ENCODE data around the gene USH2A. TPM values are rescaled to one million over a fixed set of nuclear protein-coding genes. Genes with fewer than 3 reads are reported as not detected.

The USH2A gene
- total RNA-seq, 1 experiment from 2014 or later: not detected

- Histone ChIP-seq H3K4me3 (ENCODE audit: low read depth, low read length, poor library complexity, severe bottlenecking) (no peak overlapping the region), H3K27me3 (replicated peaks; ENCODE audit: insufficient read depth, low read depth, low read length, poor library complexity) (peaks cover 16% of the 10 kb centered on the region), H3K4me1 (ENCODE audit: insufficient read depth, low read length, poor library complexity, severe bottlenecking) (no peaks in the 10 kb centered on the region), H3K27ac (ENCODE audit: low read depth, low read length, poor library complexity, severe bottlenecking) (no peak overlapping the region), H3K36me3 (ENCODE audit: insufficient read depth, low read length, poor library complexity, severe bottlenecking) (no peaks in the 10 kb centered on the region), H3K9me3 (ENCODE audit: low read depth, low read length, poor library complexity, severe bottlenecking) (no peaks in the 10 kb centered on the region)
- DNase-seq (ENCODE audit: low spot score): no peak
- ChIA-PET CTCF (no interaction called here), POLR2A (ENCODE audit: low non-redundant PET) (no interaction called here)
- TF ChIP-seq EZH2 (IDR thresholded peaks at IDR 0.05; ENCODE audit: borderline replicate concordance, low read depth, low read length, poor library complexity, severe bottlenecking) (no peak), CTCF (conservative IDR thresholded peaks at IDR 0.05; ENCODE audit: low read depth, low read length) (no peak)
- no TSS peak for BruUV-seq (replicated peaks)
- intact Hi-C loops (cut with micrococcal nuclease; ENCODE audit: unreplicated experiment): no loop called here
Observed at GRCh38 chr1:215704089-215704860, 719.0 kb downstream of the USH2A start.

GRCh38 chr1:215682232-215682631 lies 741.0 kb downstream of the USH2A start:
- no peak; the same call in 1 of the 2 replicates for TF ChIP-seq CTCF (conservative IDR thresholded peaks at IDR 0.05; ENCODE audit: low read depth, low read length)
- no peak for TF ChIP-seq EZH2 (IDR thresholded peaks at IDR 0.05; ENCODE audit: borderline replicate concordance, low read depth, low read length, poor library complexity, severe bottlenecking)
- Histone ChIP-seq H3K36me3 (ENCODE audit: insufficient read depth, low read length, poor library complexity, severe bottlenecking) (no peaks in the 10 kb centered on the region), H3K9me3 (ENCODE audit: low read depth, low read length, poor library complexity, severe bottlenecking) (no peaks in the 10 kb centered on the region), H3K4me3 (ENCODE audit: low read depth, low read length, poor library complexity, severe bottlenecking) (no peak overlapping the region), H3K4me1 (ENCODE audit: insufficient read depth, low read length, poor library complexity, severe bottlenecking) (no peaks in the 10 kb centered on the region), H3K27ac (ENCODE audit: low read depth, low read length, poor library complexity, severe bottlenecking) (no peak overlapping the region), H3K27me3 (replicated peaks; ENCODE audit: insufficient read depth, low read depth, low read length, poor library complexity) (peaks cover 4% of the 10 kb centered on the region)
- BruUV-seq (replicated peaks): no TSS peak
- CTCF ChIA-PET: no interaction called here
- no peak for DNase-seq (ENCODE audit: low spot score)
- intact Hi-C loops (cut with micrococcal nuclease; ENCODE audit: unreplicated experiment): loop anchor here (5.0 kb wide), 1 partner anchor 295 kb away; no protein-coding TSS in a partner anchor
- POLR2A ChIA-PET (ENCODE audit: low non-redundant PET): no interaction called here

DNA sequence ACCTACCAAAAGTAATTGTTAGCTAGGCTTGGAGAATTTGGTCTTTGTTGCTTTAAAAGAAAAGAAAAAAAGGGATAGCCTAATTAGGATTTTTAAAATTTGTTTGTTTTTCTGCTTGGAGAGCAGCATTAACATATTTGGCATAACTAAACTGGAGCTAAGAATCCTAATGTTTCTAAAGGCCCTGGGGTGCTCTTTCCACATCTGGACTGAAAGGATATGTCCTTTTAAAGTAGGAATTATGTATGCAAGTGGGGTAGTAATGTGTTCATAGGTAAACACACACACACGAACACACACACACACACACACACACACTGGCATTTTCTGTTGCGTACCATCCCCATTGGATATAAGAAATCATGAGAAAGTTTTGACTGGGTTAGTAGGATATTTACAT lies 742.2 kb downstream of the USH2A start:
- ChIA-PET POLR2A (ENCODE audit: low non-redundant PET) (no interaction called here), CTCF (no interaction called here)
- BruUV-seq (replicated peaks): no TSS peak
- no peak for DNase-seq (ENCODE audit: low spot score)
- H3K36me3 ChIP-seq (ENCODE audit: insufficient read depth, low read length, poor library complexity, severe bottlenecking): no peaks in the 10 kb centered on the region
- H3K4me1 ChIP-seq (ENCODE audit: insufficient read depth, low read length, poor library complexity, severe bottlenecking): no peaks in the 10 kb centered on the region
- H3K27me3 ChIP-seq (replicated peaks; ENCODE audit: insufficient read depth, low read depth, low read length, poor library complexity): peaks cover 4% of the 10 kb centered on the region
- H3K9me3 ChIP-seq (ENCODE audit: low read depth, low read length, poor library complexity, severe bottlenecking): no peaks in the 10 kb centered on the region
- intact Hi-C loops (cut with micrococcal nuclease; ENCODE audit: unreplicated experiment): loop anchor here (5.0 kb wide), 1 partner anchor 294 kb away; no protein-coding TSS in a partner anchor
- H3K4me3 ChIP-seq (ENCODE audit: low read depth, low read length, poor library complexity, severe bottlenecking): no peak overlapping the region
- TF ChIP-seq EZH2 (IDR thresholded peaks at IDR 0.05; ENCODE audit: borderline replicate concordance, low read depth, low read length, poor library complexity, severe bottlenecking) (no peak), CTCF (conservative IDR thresholded peaks at IDR 0.05; ENCODE audit: low read depth, low read length) (no peak)
- H3K27ac ChIP-seq (ENCODE audit: low read depth, low read length, poor library complexity, severe bottlenecking): no peak overlapping the region

All from A673 (cell line).